ENCODE results near the gene TMEM255B.

The TMEM255B gene

GRCh38 chr13:113768018-113768905, 9.2 kb downstream of the TMEM255B start:
- DNase-seq (ENCODE audit: low read depth in 2 of 2), result no peak

GRCh38 chr13:113769106-113769505, 10.1 kb downstream of the TMEM255B start:
- no peak for DNase-seq (ENCODE audit: low read depth in 2 of 2)

- no peak for DNase-seq (ENCODE audit: low read depth in 2 of 2)
Observed at GRCh38 chr13:113769881-113770280, 10.9 kb downstream of the TMEM255B start.

- no peak for DNase-seq (ENCODE audit: low read depth in 2 of 2)
Observed at GRCh38 chr13:113770441-113770840, 11.4 kb downstream of the TMEM255B start.

- no peak for DNase-seq (ENCODE audit: low read depth in 2 of 2)
Observed at GRCh38 chr13:113770937-113771336, 11.9 kb downstream of the TMEM255B start.

- no peak for DNase-seq (ENCODE audit: low read depth in 2 of 2)
Observed at GRCh38 chr13:113771709-113772331, 12.8 kb downstream of the TMEM255B start.

GRCh38 chr13:113774177-113775107, 15.4 kb downstream of the TMEM255B start:
- no peak for DNase-seq (ENCODE audit: low read depth in 2 of 2)

- no peak for DNase-seq (ENCODE audit: low read depth in 2 of 2)
Observed at GRCh38 chr13:113775451-113776145, 16.6 kb downstream of the TMEM255B start.

- no peak for DNase-seq (ENCODE audit: low read depth in 2 of 2)
Observed at GRCh38 chr13:113776231-113777125, 17.5 kb downstream of the TMEM255B start.

- DNase-seq (ENCODE audit: low read depth in 2 of 2), result no peak
Observed at GRCh38 chr13:113777311-113778260, 18.6 kb downstream of the TMEM255B start.

GRCh38 chr13:113781571-113781970, 22.5 kb downstream of the TMEM255B start:
- DNase-seq (ENCODE audit: low read depth in 2 of 2), result no peak

- no peak for DNase-seq (ENCODE audit: low read depth in 2 of 2)
Observed at GRCh38 chr13:113782472-113782871, 23.4 kb downstream of the TMEM255B start.

GRCh38 chr13:113783200-113783881, 24.3 kb downstream of the TMEM255B start:
- DNase-seq (ENCODE audit: low read depth in 2 of 2), result no peak

GRCh38 chr13:113783966-113784644, 25.1 kb downstream of the TMEM255B start:
- no peak for DNase-seq (ENCODE audit: low read depth in 2 of 2)

GRCh38 chr13:113784645-113785024, 25.6 kb downstream of the TMEM255B start:
- no peak for DNase-seq (ENCODE audit: low read depth in 2 of 2)

- no peak for DNase-seq (ENCODE audit: low read depth in 2 of 2)
Observed at GRCh38 chr13:113785051-113786010, 26.3 kb downstream of the TMEM255B start.

- DNase-seq (ENCODE audit: low read depth in 2 of 2), result no peak
Observed at GRCh38 chr13:113786262-113786841, 27.3 kb downstream of the TMEM255B start.
